A549 (cell line): Measurements from ENCODE around the gene NEDD4L. TPM values are rescaled to one million over a fixed set of nuclear protein-coding genes. Genes with fewer than 3 reads are reported as not detected.

ENCODE experiments used
- ATAC-seq, 2 experiments: fragments of 200-7000 bp in 1 of 2; fragments of >200 bp in 1 of 2; cut with Nextera tagmentation in 1 of 2; cut with Tn5 transposase in 1 of 2; 3 replicates each; pipeline versions ENCODE4 v1.8.0 to v1.9.1; 2018 to 2020; ENCODE audit warnings: mild to moderate bottlenecking in 1 of 2, moderate library complexity in 1 of 2
- CTCF ChIA-PET: fragments of 300-600 bp; sonication (Branson Sonifier 250); formaldehyde crosslinking; extraction: SDS; loops from one replicate; lab custom pipeline; 2021; ENCODE audit warnings: antibody characterized with exemption, inconsistent platforms; lab: Yijun Ruan, JAX
- POLR2A ChIA-PET: fragments of 350-600 bp; formaldehyde crosslinking; extraction: SDS; loops from one replicate; lab custom pipeline; 2021; ENCODE audit warnings: antibody characterized with exemption, inconsistent platforms; lab: Yijun Ruan, JAX
- DNase-seq, 2 experiments: peaks; one replicate each; pipeline versions ENCODE4 v3.0.0 to v3.0.0-alpha.2; 2011 to 2016; ENCODE audit warnings: low read depth in 1 of 2, low spot score in 1 of 2
- FAIRE-seq: peaks from 2 replicates; lab custom pipeline; 2011; peaks lifted over from hg19 to GRCh38; lab: Jason Lieb, UNC
- H3K27ac ChIP-seq, 2 experiments: fragments of >200 bp; sonication (Bioruptor Twin); formaldehyde crosslinking; 3 replicates each; pipeline ENCODE4 v1.5.1; 2016 to 2017
- H3K4me1 ChIP-seq: fragments of >200 bp; sonication (Bioruptor Twin); formaldehyde crosslinking; 3 replicates; pipeline ENCODE4 v1.6.1; 2016
- H3K4me2 ChIP-seq: fragments of >200 bp; sonication (Bioruptor Twin); formaldehyde crosslinking; 3 replicates; pipeline ENCODE4 v1.6.1; 2016
- H3K4me3 ChIP-seq: fragments of >200 bp; sonication (Bioruptor Twin); formaldehyde crosslinking; 3 replicates; pipeline ENCODE4 v1.5.1; 2016
- H3K9me3 ChIP-seq: fragments of >200 bp; sonication (Bioruptor Twin); formaldehyde crosslinking; 3 replicates; pipeline ENCODE4 v1.6.1; 2016
- BHLHE40 ChIP-seq: IDR thresholded peaks from 2 replicates; pipeline ENCODE4 v1.6.1; 2012; ENCODE audit warnings: low read depth, low read length, inconsistent platforms
- CEBPB ChIP-seq, 2 experiments: fragments of >200 bp in 1 of 2; sonication (Bioruptor Twin) in 1 of 2; formaldehyde crosslinking in 1 of 2; IDR thresholded peaks; 2 replicates each; pipeline ENCODE4 v1.6.1; 2012 to 2016
- CHD4 ChIP-seq: fragments of 200-600 bp; sonication (generic); IDR thresholded peaks from 2 replicates; pipeline ENCODE4 v1.6.1; 2016; ENCODE audit warnings: antibody characterized with exemption, mild to moderate bottlenecking, borderline replicate concordance
- EP300 ChIP-seq, 2 experiments: fragments of >200 bp; sonication (Bioruptor Twin); formaldehyde crosslinking; IDR thresholded peaks; 2 replicates in 1 of 2; 3 replicates in 1 of 2; pipeline ENCODE4 v1.6.1; 2016 to 2017
- FOSB ChIP-seq: fragments of 250-450 bp; sonication (Bioruptor Pico); IDR thresholded peaks from 2 replicates; pipeline ENCODE4 v1.5.0; 2020; ENCODE audit warnings: mild to moderate bottlenecking, moderate library complexity
- FOXS1 ChIP-seq: fragments of 250-450 bp; sonication (Bioruptor Pico); IDR thresholded peaks from 2 replicates; pipeline ENCODE4 v1.5.0; 2020; ENCODE audit warnings: mild to moderate bottlenecking, moderate library complexity
- HOXB5 ChIP-seq: fragments of 250-450 bp; sonication (Bioruptor Pico); IDR thresholded peaks from 2 replicates; pipeline ENCODE4 v1.5.0; 2020; ENCODE audit warnings: mild to moderate bottlenecking, moderate library complexity
- JUNB ChIP-seq: fragments of >200 bp; sonication (Bioruptor Twin); formaldehyde crosslinking; IDR thresholded peaks from 2 replicates; pipeline ENCODE4 v1.6.1; 2016
- KDM1A ChIP-seq: fragments of 200-600 bp; sonication (generic); IDR thresholded peaks from 2 replicates; pipeline ENCODE4 v1.6.1; 2016; ENCODE audit warnings: low read depth, mild to moderate bottlenecking
- PHF8 ChIP-seq: fragments of 200-600 bp; sonication (generic); IDR thresholded peaks from 2 replicates; pipeline ENCODE4 v1.6.1; 2016; ENCODE audit warnings: low read depth, mild to moderate bottlenecking, antibody characterized with exemption, moderate library complexity, borderline replicate concordance
- RAD21 ChIP-seq, 2 experiments: fragments of >200 bp in 1 of 2; sonication (Bioruptor Twin) in 1 of 2; formaldehyde crosslinking in 1 of 2; IDR thresholded peaks in 1 of 2; conservative IDR thresholded peaks in 1 of 2; 2 replicates in 1 of 2; 3 replicates in 1 of 2; pipeline ENCODE4 v1.6.1; 2012 to 2018; ENCODE audit warnings: inconsistent platforms in 1 of 2
- TP53 ChIP-seq: fragments of 250-450 bp; sonication (Bioruptor Pico); IDR thresholded peaks from 2 replicates; pipeline ENCODE4 v1.5.0; 2021; ENCODE audit warnings: mild to moderate bottlenecking, moderate library complexity
- ZFP36 ChIP-seq: fragments of 450-650 bp; IDR thresholded peaks from 2 replicates; pipeline ENCODE4 v1.6.1; 2014; ENCODE audit warnings: borderline replicate concordance; ENCODE audit not compliant: partially characterized antibody
- ZNF302 ChIP-seq: fragments of 250-450 bp; sonication (Bioruptor Pico); IDR thresholded peaks from 2 replicates; pipeline ENCODE4 v1.9.0; 2021; ENCODE audit warnings: inconsistent platforms, mild to moderate bottlenecking, moderate library complexity
- WGBS: methylation state at CpG from one replicate; pipeline ENCODE4 v1.1.6; 2017; ENCODE audit errors: missing lambda C conversion rate; 5-methylcytosine and 5-hydroxymethylcytosine counted together
- polyA plus RNA-seq, 4 experiments: library from polyadenylated mRNA; depleted of rRNA in 3 of 4; stranded (reverse); fragments of >200 nt; fragmentation: RNase III in 1 of 4; extraction: RNeasy Plus Mini Kit Qiagen cat#74134 plus additional on column Dnase treatment in 1 of 4; gene quantifications; 2 replicates in 3 of 4; 3 replicates in 1 of 4; pipeline ENCODE4 v1.2.3, GENCODE V29; 2011 to 2017
- TF ChIP-seq, protein P1 (sequence below): fragments of >200 bp; sonication (Bioruptor Twin); formaldehyde crosslinking; IDR thresholded peaks from 3 replicates; pipeline ENCODE4 v1.5.1; 2016
- TF ChIP-seq, protein P2 (sequence below): fragments of 200-600 bp; sonication (generic); IDR thresholded peaks from 2 replicates; pipeline ENCODE4 v1.6.1; 2016; ENCODE audit warnings: antibody characterized with exemption, mild to moderate bottlenecking, moderate library complexity

The NEDD4L gene
- polyA plus RNA-seq, 2 of the 4 experiments (the other 2 are of a cell fraction) = 18.0 to 36.5 TPM

DNA sequence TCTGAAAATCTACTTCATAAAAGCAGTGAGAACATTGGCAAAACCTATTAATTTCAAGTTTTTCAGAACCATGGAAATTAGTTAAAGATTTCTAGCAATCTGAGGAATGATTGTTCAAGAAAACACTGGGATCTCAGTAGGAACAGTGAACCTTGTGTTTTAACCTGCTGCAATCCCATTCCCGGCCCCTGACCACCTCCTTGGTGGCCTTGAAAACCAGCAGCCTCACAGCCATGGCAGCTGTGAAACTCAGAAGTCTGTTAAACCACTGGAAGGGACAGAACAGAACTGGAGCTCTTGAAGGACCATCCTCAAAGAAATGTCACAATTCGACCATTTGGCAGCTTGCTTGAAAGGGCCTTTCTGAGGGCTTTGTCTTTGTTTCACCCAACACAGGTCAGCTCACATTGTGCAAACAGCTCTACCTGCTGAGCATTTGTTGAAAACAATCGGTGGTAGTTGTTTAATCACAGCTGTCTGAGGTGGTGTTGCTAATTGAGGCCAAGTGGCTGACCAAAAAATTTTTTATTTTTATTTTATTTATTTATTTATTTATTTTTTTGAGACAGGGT is 25.8 kb downstream of the NEDD4L start:
- no peak for ATAC-seq
- TF ChIP-seq JUNB (no peak), ZFP36 (no peak), TP53 (no peak), BHLHE40 (no peak), KDM1A (no peak), CHD4 (no peak)
- Histone ChIP-seq H3K27ac (no peak overlapping the region), H3K4me1 (no peaks in the 10 kb centered on the region), H3K4me2 (no peak overlapping the region), H3K4me3 (no peak overlapping the region), H3K9me3 (no peaks in the 10 kb centered on the region)
- FAIRE-seq = no peak
- 87% methylated on average over 3 of the region's 3 CpGs for WGBS
- ChIA-PET CTCF (interaction anchor here (0.8 to 0.9 kb wide), 3 partner anchors 9 to 188 kb away, joined by 3 to 4 read pairs (median 3); no protein-coding TSS in a partner anchor), POLR2A (no interaction called here)
- DNase-seq = no peak

DNA sequence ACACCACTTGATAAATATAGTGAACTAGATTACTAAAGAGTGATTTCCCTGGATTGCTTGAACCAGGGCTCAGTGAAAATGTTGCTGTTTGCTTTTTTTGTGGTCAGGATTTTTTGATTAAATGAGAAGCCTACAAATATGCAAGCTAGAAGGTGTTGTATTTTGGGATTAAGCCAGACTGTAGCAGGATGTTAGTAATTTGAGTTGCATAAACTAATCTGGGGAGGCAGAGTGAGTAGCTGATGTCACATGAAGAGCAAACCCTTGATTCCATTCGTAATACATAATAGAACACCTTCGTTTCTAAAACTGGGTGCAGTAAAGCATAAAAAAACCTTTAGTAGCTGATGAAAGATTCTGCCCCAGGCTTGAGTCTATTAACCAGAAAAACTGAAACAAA is 32.0 kb downstream of the NEDD4L start:
- H3K27ac ChIP-seq = no peak overlapping the region
- DNase-seq = no peak
- H3K9me3 ChIP-seq = no peaks in the 10 kb centered on the region
- no peaks in the 10 kb centered on the region for H3K4me1 ChIP-seq
- ATAC-seq = no peak
- POLR2A ChIA-PET = no interaction called here
- H3K4me3 ChIP-seq = no peak overlapping the region
- FAIRE-seq = no peak
- no peak overlapping the region for H3K4me2 ChIP-seq
- no peak for TF ChIP-seq EP300 (IDR thresholded peaks at IDR 0.05)
- no peak for TF ChIP-seq TP53
- no peak for TF ChIP-seq FOXS1 (CRISPR knock-in tag)
- TF ChIP-seq, protein P1, sequence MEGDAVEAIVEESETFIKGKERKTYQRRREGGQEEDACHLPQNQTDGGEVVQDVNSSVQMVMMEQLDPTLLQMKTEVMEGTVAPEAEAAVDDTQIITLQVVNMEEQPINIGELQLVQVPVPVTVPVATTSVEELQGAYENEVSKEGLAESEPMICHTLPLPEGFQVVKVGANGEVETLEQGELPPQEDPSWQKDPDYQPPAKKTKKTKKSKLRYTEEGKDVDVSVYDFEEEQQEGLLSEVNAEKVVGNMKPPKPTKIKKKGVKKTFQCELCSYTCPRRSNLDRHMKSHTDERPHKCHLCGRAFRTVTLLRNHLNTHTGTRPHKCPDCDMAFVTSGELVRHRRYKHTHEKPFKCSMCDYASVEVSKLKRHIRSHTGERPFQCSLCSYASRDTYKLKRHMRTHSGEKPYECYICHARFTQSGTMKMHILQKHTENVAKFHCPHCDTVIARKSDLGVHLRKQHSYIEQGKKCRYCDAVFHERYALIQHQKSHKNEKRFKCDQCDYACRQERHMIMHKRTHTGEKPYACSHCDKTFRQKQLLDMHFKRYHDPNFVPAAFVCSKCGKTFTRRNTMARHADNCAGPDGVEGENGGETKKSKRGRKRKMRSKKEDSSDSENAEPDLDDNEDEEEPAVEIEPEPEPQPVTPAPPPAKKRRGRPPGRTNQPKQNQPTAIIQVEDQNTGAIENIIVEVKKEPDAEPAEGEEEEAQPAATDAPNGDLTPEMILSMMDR = no peak
- TF ChIP-seq FOSB (CRISPR knock-in tag) = no peak
- TF ChIP-seq PHF8 = no peak
- CTCF ChIA-PET = interaction anchor here (0.7 to 1.6 kb wide), 2 partner anchors 31 to 117 kb away, joined by 3 to 4 read pairs; no protein-coding TSS in a partner anchor
- WGBS = 86% methylated on average over 2 of the region's 2 CpGs

DNA sequence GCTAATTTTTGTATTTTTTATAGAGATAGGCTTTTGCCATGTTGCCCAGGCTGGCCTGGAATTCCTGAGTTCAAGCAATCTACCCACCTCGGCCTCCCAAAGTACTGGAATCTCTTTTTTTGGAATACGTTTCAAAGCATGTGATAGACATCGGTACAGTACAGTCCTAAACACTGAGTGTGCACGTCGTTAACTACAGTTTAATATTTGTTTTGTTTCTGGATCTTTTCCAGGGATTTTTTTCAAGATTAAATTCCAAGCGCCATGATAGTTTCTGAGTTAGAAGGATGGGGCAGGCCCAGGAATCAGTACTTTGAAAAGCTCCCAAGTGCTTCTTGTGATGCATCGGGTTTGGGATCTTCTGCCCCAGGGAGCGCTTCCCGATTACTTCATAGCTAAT is 33.3 kb downstream of the NEDD4L start:
- Histone ChIP-seq H3K4me1 (no peaks in the 10 kb centered on the region), H3K27ac (no peak overlapping the region), H3K4me3 (no peak overlapping the region), H3K9me3 (no peaks in the 10 kb centered on the region), H3K4me2 (no peak overlapping the region)
- 90% methylated on average over 9 of the region's 9 CpGs for WGBS
- FAIRE-seq (no peak), DNase-seq (no peak), ATAC-seq (no peak)
- ChIA-PET POLR2A (no interaction called here), CTCF (interaction anchor here (1.4 kb wide), 1 partner anchor 17 kb away, joined by 4 read pairs; no protein-coding TSS in a partner anchor)
- no peak for TF ChIP-seq HOXB5 (CRISPR knock-in tag)

DNA sequence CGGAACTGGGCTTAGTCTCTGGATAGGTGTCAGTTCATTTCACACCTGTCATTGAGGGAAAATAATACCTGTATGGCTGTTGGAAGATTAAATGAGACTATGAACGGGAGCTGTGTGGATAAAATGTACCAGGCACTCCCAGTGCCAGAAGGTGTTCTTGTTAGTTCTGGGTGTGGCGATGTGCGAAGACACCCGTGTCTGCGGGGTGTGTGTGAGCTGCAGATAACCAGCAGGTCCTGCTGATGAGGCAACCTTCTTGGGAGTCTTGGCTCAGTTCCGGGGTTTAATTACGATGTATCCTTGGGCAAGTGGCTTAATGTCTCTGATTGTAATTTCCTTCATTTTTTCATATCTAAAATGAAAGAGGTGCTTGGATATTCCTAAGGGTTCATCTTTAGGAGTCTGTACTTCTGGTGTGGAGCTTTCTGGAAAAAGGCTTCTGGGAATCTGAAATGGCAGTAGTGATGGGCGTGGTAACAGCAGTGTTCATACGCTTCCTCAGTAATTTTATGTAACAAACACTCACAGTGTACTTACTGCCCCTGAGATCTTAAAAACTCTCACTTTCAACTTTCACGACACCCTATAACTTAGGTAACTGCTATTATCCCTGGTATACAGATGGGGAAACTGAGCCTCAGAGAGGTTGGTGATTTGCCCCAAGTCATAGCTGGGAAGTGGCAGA is 35.0 kb downstream of the NEDD4L start:
- H3K27ac ChIP-seq = no peak overlapping the region
- FAIRE-seq = no peak

More for the DNA sequence above, 35.0 kb downstream of the NEDD4L start:
- H3K4me2 ChIP-seq = no peak overlapping the region
- POLR2A ChIA-PET = no interaction called here
- no peak overlapping the region for H3K4me3 ChIP-seq
- H3K4me1 ChIP-seq = no peaks in the 10 kb centered on the region
- 92% methylated on average over 11 of the region's 11 CpGs for WGBS
- TF ChIP-seq RAD21 (conservative IDR thresholded peaks at IDR 0.05 in 1 of 2, IDR thresholded peaks at IDR 0.05 in 1 of 2) = no peak
- no peak for TF ChIP-seq KDM1A
- no peak for TF ChIP-seq CEBPB (IDR thresholded peaks at IDR 0.05)
- no peak for TF ChIP-seq ZNF302
- no peak for TF ChIP-seq HOXB5 (CRISPR knock-in tag)
- TF ChIP-seq, protein P2, sequence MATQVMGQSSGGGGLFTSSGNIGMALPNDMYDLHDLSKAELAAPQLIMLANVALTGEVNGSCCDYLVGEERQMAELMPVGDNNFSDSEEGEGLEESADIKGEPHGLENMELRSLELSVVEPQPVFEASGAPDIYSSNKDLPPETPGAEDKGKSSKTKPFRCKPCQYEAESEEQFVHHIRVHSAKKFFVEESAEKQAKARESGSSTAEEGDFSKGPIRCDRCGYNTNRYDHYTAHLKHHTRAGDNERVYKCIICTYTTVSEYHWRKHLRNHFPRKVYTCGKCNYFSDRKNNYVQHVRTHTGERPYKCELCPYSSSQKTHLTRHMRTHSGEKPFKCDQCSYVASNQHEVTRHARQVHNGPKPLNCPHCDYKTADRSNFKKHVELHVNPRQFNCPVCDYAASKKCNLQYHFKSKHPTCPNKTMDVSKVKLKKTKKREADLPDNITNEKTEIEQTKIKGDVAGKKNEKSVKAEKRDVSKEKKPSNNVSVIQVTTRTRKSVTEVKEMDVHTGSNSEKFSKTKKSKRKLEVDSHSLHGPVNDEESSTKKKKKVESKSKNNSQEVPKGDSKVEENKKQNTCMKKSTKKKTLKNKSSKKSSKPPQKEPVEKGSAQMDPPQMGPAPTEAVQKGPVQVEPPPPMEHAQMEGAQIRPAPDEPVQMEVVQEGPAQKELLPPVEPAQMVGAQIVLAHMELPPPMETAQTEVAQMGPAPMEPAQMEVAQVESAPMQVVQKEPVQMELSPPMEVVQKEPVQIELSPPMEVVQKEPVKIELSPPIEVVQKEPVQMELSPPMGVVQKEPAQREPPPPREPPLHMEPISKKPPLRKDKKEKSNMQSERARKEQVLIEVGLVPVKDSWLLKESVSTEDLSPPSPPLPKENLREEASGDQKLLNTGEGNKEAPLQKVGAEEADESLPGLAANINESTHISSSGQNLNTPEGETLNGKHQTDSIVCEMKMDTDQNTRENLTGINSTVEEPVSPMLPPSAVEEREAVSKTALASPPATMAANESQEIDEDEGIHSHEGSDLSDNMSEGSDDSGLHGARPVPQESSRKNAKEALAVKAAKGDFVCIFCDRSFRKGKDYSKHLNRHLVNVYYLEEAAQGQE = no peak
- CTCF ChIA-PET = interaction anchor here (0.6 to 1.7 kb wide), 5 partner anchors 9 to 283 kb away, joined by 3 to 5 read pairs (median 3); no protein-coding TSS in a partner anchor
- H3K9me3 ChIP-seq = no peaks in the 10 kb centered on the region
- no peak for ATAC-seq
- no peak for DNase-seq
